HG02943 (cell line): ENCODE data around the gene WNT3A.

Experiments
- ATAC-seq: cut with Tn5 transposase; IDR thresholded peaks from one replicate; pipeline ENCODE4 v1.9.1; 2021; ENCODE audit warnings: mild to moderate bottlenecking, low read depth, moderate library complexity; ENCODE audit not compliant: unreplicated experiment

WNT3A gene

GRCh38 chr1:228065543-228066347, 58.9 kb downstream of the WNT3A start:
- ATAC-seq = no peak

GRCh38 chr1:228066416-228066815, 59.6 kb downstream of the WNT3A start:
- no peak for ATAC-seq

GRCh38 chr1:228066891-228067654, 60.3 kb downstream of the WNT3A start:
- no peak for ATAC-seq

GRCh38 chr1:228068359-228068758, 61.6 kb downstream of the WNT3A start:
- ATAC-seq = no peak

- no peak for ATAC-seq
These were observed 63.4 kb downstream of the WNT3A start for GRCh38 chr1:228070173-228070572.

GRCh38 chr1:228070851-228071250, 64.1 kb downstream of the WNT3A start:
- ATAC-seq = no peak

GRCh38 chr1:228071839-228072657, 65.2 kb downstream of the WNT3A start:
- no peak for ATAC-seq

GRCh38 chr1:228072658-228073043, 65.9 kb downstream of the WNT3A start:
- no peak for ATAC-seq

GRCh38 chr1:228073061-228073856, 66.5 kb downstream of the WNT3A start:
- no peak for ATAC-seq

GRCh38 chr1:228073857-228074545, 67.2 kb downstream of the WNT3A start:
- no peak for ATAC-seq

GRCh38 chr1:228074954-228075730, 68.3 kb downstream of the WNT3A start:
- ATAC-seq = no peak

GRCh38 chr1:228075801-228076271, 69.0 kb downstream of the WNT3A start:
- ATAC-seq = no peak

- no peak for ATAC-seq
These were observed 70.1 kb downstream of the WNT3A start for GRCh38 chr1:228076796-228077430.

GRCh38 chr1:228077565-228078330, 71.0 kb downstream of the WNT3A start:
- ATAC-seq = no peak

GRCh38 chr1:228079013-228079412, 72.2 kb downstream of the WNT3A start:
- ATAC-seq = no peak

- ATAC-seq = no peak
These were observed 72.9 kb downstream of the WNT3A start for GRCh38 chr1:228079601-228080263.

- ATAC-seq = no peak
These were observed 74.3 kb downstream of the WNT3A start for GRCh38 chr1:228081144-228081543.
